Hematopoietic multipotent progenitor cell treated with erythropoietin and hydrocortisone succinate and interleukin-3 and kit ligand, for 8 days (in vitro differentiated cells): ENCODE data around the gene CACNA1F.

Experiments used
- DNase-seq: peaks from one replicate; pipeline ENCODE4 v3.0.0-alpha.2; 2015

CACNA1F gene

GRCh38 chrX:49172280-49172780 lies 60.8 kb downstream of the CACNA1F start:
- peak; percentile 95 for DNase-seq

DNA sequence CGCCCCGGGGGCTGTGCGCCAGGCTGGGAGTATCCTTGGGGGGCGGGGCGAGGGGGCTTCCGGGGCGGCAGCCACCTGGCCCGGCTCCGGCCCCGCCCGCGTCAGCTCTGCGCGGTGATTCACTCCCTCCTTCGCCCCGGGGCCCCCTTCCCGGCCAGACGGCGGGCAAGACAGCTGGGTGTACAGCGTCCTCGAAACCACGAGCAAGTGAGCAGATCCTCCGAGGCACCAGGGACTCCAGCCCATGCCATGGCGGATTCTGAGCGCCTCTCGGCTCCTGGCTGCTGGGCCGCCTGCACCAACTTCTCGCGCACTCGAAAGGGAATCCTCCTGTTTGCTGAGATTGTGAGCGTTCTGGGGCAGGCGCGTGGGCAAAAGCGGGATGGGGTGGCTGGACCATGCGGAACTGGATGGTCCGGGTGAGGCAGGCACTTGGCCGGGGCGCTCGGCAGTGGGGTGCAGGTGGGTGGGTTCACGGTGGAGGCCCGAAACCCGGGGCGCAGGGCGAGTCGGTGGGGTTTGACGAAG lies 61.3 kb downstream of the CACNA1F start, which contains the start of gene PLP2:
Gene PLP2, plus strand, starts transcription at position 147 of the 528 bp plus-strand sequence. Its CDS starts 103 bp downstream, at position 250.
- peak; percentile 54 for DNase-seq

DNA sequence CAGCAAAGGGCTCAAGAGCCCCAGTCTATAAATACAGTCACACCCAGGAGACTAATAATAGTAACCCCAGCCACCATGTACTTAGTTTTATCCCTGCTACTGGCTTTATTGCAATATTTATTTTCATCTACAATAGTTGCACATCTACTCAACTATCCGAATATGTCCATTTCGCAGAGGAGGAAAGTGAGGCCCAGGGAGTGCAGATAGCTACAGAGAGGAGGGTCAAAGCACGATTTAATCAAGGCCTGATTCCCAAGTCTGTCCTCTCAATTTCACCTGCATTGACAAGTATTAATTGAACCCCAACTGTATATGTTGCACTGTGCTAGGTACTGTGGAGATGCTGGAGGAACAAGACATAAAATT lies 65.4 kb downstream of the CACNA1F start:
- no peak for DNase-seq

DNA sequence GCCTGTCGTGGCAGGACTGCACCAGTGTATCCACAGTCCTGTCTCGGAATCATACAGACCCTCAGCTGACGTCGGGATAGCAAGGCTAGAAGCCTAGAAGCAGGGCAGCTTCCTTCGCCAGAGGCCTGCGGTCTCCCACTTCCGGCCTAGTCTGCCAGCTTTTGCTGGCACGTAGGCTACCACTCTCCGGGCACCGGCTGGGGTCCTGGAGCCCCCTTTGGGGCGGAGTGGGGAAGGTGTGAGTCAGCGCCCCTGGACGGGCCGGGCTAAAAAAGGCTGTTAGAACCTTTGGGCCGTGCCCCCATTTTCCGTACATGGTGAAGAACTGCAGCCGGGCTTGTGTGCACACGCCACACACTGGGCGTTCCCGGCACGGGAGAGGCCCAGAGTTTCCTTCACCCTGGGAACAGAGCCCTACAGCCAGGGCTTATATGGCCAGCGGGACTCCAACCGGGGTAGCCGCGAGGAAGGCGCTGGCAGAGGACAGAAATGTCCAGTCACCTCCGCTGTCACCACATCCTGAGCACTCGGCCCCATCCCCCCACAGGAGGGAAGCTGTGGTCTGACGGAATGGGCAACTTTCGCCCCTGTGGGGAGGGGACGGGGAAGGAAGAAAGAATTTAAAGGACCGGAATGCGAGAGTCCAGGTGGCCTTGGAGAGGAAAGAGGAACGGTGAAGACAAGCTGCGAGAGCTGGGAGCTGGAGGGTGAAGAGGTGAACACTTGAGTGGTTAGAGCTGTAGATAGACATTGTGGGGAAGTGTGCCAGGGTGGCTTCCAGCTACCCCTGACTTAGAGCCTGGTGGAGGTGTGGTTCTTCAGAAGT lies 66.0 kb downstream of the CACNA1F start:
- peak; percentile 88 for DNase-seq

DNA sequence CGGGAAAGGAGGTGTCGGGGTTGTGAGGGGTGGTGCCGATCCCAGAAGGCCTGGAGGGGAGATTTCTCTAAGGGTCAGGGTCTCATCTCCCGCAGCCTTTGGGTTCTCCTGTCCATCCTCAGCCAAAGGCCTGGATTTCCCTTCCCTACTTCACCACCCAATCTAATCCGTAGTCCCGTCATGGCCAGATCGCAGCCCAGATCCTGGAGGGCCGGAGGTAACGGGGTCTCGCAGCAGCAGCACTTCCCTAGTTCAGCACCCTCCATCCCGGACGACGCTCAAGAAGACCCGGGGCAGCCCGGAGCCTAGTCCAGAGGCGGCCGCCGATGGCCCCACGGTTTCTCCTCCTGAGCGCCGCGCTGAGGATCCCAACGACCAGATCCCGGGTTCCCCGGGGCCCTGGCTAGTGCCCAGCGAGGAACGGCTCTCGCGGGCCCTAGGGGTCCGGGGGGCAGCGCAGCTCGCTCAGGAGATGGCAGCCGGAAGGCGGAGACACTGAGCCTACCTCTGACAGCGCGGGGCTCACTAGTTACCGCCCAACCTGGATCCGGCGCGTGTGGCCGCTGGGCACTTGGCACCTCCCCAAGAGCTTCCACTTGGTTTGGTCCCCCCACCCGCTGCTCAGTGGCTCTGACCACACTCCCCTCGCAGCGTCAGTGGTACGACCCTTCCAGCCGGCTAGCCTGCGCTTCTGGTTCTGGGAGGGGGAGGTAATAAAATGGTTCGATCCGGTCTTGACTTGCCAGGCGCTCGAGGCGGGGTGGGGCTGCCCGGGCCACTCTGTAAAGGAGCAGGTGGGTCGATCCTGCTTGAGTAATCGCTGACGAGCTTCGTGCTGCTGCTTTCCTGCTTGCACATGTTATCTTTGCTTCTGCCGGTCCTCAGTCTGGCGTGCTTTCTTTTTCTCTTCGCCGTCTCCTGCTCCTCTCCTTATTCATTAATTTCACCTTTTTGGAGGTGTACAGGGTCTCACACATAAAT lies 66.9 kb downstream of the CACNA1F start:
- peak; percentile 94 for DNase-seq

- DNase-seq, result no peak
Measured at GRCh38 chrX:49164589-49165360, 68.4 kb downstream of the CACNA1F start.

- DNase-seq, result peak; percentile 94
Measured at GRCh38 chrX:49163555-49164419, 69.4 kb downstream of the CACNA1F start.

DNA sequence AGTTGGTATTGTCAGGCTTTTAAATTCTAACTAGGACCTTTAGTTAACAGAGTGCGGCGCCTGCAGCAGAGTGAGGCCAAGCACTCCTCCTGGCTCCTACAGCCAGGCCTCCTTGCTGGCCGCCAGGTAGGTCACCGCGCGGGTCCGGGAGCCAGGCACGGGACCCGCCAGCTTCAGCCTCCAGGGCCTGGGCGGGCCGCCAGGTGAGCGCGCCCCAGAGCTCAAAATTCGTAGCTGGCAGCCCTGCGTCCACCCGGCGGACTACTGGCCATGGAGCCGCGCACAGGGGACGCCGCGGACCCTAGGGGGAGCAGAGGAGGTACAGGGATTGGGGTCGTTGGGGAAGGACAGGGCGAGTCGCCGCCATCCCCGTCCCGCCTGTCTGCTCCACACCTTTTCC lies 70.5 kb downstream of the CACNA1F start, which contains the start of gene MAGIX:
Gene MAGIX, plus strand, starts transcription at position 139 of the 400 bp plus-strand sequence. Its CDS starts 132 bp downstream, at position 271.
- no peak for DNase-seq

DNA sequence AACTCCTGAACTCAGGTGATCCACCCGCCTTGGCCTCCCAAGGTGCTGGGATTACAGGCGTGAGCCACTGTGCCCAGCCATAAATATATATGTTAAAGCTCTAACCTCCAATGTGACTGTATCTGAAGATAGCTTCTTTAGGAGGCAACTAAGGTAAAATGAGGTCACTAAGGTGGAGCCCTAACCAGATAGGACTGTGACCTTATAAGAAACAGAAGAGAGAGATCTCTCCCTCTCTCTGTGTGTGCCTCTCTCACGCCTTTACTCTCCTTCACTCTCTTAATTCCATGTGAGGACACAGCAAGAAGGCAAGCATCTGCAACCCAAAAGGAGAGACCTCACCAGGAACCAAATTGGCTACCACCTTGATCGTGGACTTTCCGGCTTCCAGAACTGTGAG lies 71.5 kb downstream of the CACNA1F start:
- DNase-seq, result peak; percentile 55

GRCh38 chrX:49160908-49161307 lies 72.2 kb downstream of the CACNA1F start:
- no peak for DNase-seq

- no peak for DNase-seq
Measured at GRCh38 chrX:49157194-49157593, 75.9 kb downstream of the CACNA1F start.

DNA sequence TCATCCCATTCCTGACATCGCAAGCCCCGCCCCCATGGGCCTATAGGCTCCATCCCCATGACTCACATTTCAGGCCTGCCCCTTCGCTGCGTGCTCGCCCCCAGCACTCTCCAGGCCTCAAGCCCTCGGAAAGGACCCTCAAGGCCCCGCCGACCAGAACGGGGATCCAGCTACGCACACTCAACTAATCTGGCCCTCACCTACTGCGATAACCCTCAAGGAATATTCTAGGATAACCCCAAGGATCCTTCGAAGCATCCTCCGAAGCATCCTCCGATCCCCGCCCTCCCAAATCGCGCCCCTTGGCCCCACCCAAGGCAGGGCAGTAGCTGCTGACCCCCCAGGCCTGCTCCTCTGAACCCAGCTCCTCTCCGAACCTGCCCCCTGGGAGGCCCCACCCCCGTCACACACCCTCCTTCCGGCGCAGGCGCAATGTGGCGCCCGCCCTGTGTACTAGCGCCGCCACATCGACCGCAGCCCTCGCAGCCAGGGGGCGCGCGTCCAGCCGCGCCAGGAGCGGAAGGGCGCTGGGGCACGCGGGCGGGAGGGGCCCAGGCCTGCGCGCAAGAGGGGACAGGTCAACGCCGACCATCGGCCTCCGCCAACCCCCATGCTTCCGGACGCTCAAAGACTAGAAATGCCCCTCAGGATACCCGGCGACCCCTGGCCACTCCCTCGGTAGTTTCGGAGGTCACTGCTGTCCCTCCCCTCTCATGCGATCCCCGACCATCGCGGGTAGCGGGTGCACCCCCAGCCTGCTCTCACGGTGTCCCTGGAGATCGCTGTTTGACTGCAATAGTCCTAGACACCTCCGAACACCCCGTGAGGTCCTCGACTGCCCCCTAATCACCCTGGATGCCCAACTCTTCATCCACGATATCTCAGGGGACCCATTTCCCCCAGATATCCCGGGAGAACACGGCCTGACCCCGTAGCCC lies 77.0 kb downstream of the CACNA1F start:
- DNase-seq, result peak; percentile 93

DNA sequence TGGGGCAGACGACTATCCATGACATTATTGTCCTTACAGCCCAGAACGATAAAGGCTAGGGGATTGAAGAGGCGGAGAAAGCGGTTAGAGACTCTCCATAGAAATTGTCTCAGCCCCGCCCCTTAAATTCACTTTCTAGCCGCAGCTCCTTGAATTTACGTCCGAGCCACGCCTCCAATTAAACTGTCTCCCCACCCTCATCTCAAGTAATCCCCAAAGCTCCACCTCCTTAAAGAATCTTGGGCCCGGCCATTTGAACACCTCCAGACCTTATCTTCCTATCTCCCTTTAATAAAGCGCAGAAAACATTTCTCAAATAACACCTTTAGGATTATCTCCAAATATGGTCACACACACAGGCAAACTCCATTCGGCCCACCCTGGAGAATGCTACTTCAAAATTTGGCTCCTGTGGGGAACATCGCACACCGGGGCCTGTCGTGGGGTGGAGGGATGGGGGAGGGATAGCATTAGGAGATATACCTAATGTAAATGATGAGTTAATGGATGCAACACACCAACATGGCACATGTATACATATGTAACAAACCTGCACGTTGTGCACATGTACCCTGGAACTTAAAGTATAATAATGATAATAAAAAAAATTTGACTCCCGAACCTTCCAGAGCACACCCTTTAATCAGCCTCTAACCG lies 77.8 kb downstream of the CACNA1F start:
- DNase-seq, result peak; percentile 94
